Endothelial cell of umbilical vein (primary cell): ENCODE results near the gene RIF1. TPM values are rescaled to one million over a fixed set of nuclear protein-coding genes. Genes with fewer than 3 reads are reported as not detected.

ENCODE experiments used
- BruUV-seq: library from RNA; stranded (reverse); fragments of 400-500 nt; replicated peaks from 2 replicates; lab custom pipeline; 2021; lab: Mats Ljungman, UMichigan
- CTCF ChIA-PET: fragments of 300-600, 350-600 bp; sonication (Branson Sonifier 250); formaldehyde crosslinking; loops from one replicate; lab custom pipeline; 2021; ENCODE audit warnings: antibody characterized with exemption, inconsistent platforms; lab: Charles Lee
- POLR2A ChIA-PET: fragments of 300-600, 350-600 bp; sonication (Branson Sonifier 250); formaldehyde crosslinking; loops from one replicate; lab custom pipeline; 2021; ENCODE audit warnings: antibody characterized with exemption, inconsistent platforms; lab: Charles Lee
- DNase-seq: peaks from one replicate; pipeline ENCODE4 v3.0.0-alpha.2; 2011; ENCODE audit warnings: low read depth, low spot score
- FAIRE-seq: peaks from 2 replicates; lab custom pipeline; 2011; peaks lifted over from hg19 to GRCh38; lab: Jason Lieb, UNC
- H2AFZ ChIP-seq: 2 replicates; pipeline ENCODE4 v1.6.0; 2012; ENCODE audit warnings: low read depth, low read length, control low read depth, inconsistent platforms
- H3K27ac ChIP-seq: 2 replicates; pipeline ENCODE4 v1.5.1; 2011; ENCODE audit warnings: low read depth, mild to moderate bottlenecking, control low read depth, low read length, moderate library complexity; ENCODE audit not compliant: insufficient read depth
- H3K27me3 ChIP-seq, 2 experiments: 2 replicates each; pipeline versions ENCODE4 v1.6.0 to v1.6.1; 2011; ENCODE audit warnings: low read length in 2 of 2, mixed read lengths in 1 of 2; ENCODE audit not compliant: control insufficient read depth in 2 of 2, insufficient read depth in 2 of 2
- H3K36me3 ChIP-seq, 2 experiments: 2 replicates in 1 of 2; 3 replicates in 1 of 2; pipeline ENCODE4 v1.5.1; 2011; ENCODE audit warnings: low read length in 2 of 2, mild to moderate bottlenecking in 1 of 2, moderate library complexity in 1 of 2; ENCODE audit not compliant: control insufficient read depth in 2 of 2, insufficient read depth in 2 of 2; ENCODE audit errors: extremely low read depth in 1 of 2
- H3K4me1 ChIP-seq: 3 replicates; pipeline ENCODE4 v1.5.1; 2011; ENCODE audit warnings: mild to moderate bottlenecking, low read length; ENCODE audit not compliant: control insufficient read depth, insufficient read depth; ENCODE audit errors: extremely low read depth
- H3K4me2 ChIP-seq: 2 replicates; pipeline ENCODE4 v1.6.1; 2011; ENCODE audit warnings: low read length, control low read depth, mixed read lengths; ENCODE audit not compliant: insufficient read depth
- H3K4me3 ChIP-seq, 3 experiments: fragments of 200-600 bp in 1 of 3; sonication (generic), shearing (Covaris generic) in 1 of 3; replicated peaks in 1 of 3; 2 replicates each; pipeline ENCODE4 v1.5.1; 2011 to 2016; ENCODE audit warnings: control low read depth in 3 of 3, low read length in 3 of 3, mild to moderate bottlenecking in 2 of 3, inconsistent platforms in 1 of 3, low read depth in 1 of 3, moderate library complexity in 1 of 3; ENCODE audit not compliant: insufficient read depth in 1 of 3
- H3K79me2 ChIP-seq: 2 replicates; pipeline ENCODE4 v1.6.0; 2012; ENCODE audit warnings: low read length, inconsistent platforms; ENCODE audit not compliant: control insufficient read depth, insufficient read depth
- H3K9ac ChIP-seq: replicated peaks from 2 replicates; pipeline ENCODE3; 2011; ENCODE audit warnings: low read length, control low read depth; ENCODE audit not compliant: insufficient read depth; ENCODE audit errors: extremely low read depth
- H3K9me1 ChIP-seq: replicated peaks from 3 replicates; pipeline ENCODE4 v1.6.0; 2011; ENCODE audit warnings: mild to moderate bottlenecking, low read length; ENCODE audit not compliant: control insufficient read depth, insufficient read depth; ENCODE audit errors: extremely low read depth
- H3K9me3 ChIP-seq: replicated peaks from 2 replicates; pipeline ENCODE4 v1.5.1; 2012; ENCODE audit warnings: low read length, inconsistent platforms; ENCODE audit not compliant: control insufficient read depth, insufficient read depth
- H4K20me1 ChIP-seq: replicated peaks from 2 replicates; pipeline ENCODE3; 2011; ENCODE audit warnings: mild to moderate bottlenecking, low read length; ENCODE audit not compliant: control insufficient read depth, insufficient read depth; ENCODE audit errors: extremely low read depth
- CTCF ChIP-seq, 2 donors: IDR thresholded peaks; 1 replicate in 1 of 2; 2 replicates in 1 of 2; pipeline ENCODE4 v1.5.1; 2011; ENCODE audit warnings: low read length in 2 of 2, mild to moderate bottlenecking in 2 of 2, moderate library complexity in 2 of 2, control low read depth in 1 of 2, inconsistent platforms in 1 of 2, low read depth in 1 of 2; ENCODE audit not compliant: insufficient read depth in 1 of 2; ENCODE audit errors: extremely low read depth in 1 of 2
- EZH2 ChIP-seq: IDR thresholded peaks from 2 replicates; pipeline ENCODE4 v1.6.1; 2012; ENCODE audit warnings: borderline replicate concordance, low read depth, mild to moderate bottlenecking, moderate library complexity, low read length, inconsistent platforms; ENCODE audit not compliant: severe bottlenecking
- FOS ChIP-seq: IDR thresholded peaks from 2 replicates; pipeline ENCODE4 v1.6.1; 2011; ENCODE audit warnings: mild to moderate bottlenecking, low read length, moderate library complexity, borderline replicate concordance; ENCODE audit not compliant: insufficient read depth
- GATA2 ChIP-seq: IDR thresholded peaks from 2 replicates; pipeline ENCODE4 v1.7.0; 2011; ENCODE audit warnings: low read depth, mild to moderate bottlenecking, moderate library complexity, mixed read lengths, low read length; ENCODE audit not compliant: insufficient read length, insufficient read depth
- JUN ChIP-seq: IDR thresholded peaks from 2 replicates; pipeline ENCODE4 v1.6.1; 2011; ENCODE audit warnings: borderline replicate concordance, low read depth; ENCODE audit not compliant: insufficient read length, insufficient read depth
- MYC ChIP-seq: IDR thresholded peaks from one replicate; pipeline ENCODE4 v1.6.1; 2011; ENCODE audit warnings: mild to moderate bottlenecking, low read depth, low read length
- POLR2A ChIP-seq: IDR thresholded peaks from 2 replicates; pipeline ENCODE4 v1.6.1; 2012; ENCODE audit warnings: low read depth, mild to moderate bottlenecking, control low read depth, low read length
- POLR2AphosphoS5 ChIP-seq: IDR thresholded peaks from 2 replicates; pipeline ENCODE4 v1.6.1; 2012; ENCODE audit warnings: low read depth, mild to moderate bottlenecking, control low read depth, low read length, moderate library complexity; ENCODE audit not compliant: insufficient read depth
- dilution Hi-C: fragments of 300-500 bp; cut with MboI; formaldehyde crosslinking; loops from one replicate; pipeline ENCODE4 v1.15.0; 2019; ENCODE audit warnings: low sequenced_read_pairs; ENCODE audit not compliant: extremely low pct_ligation_motif_present
- intact Hi-C: fragments of 100-400 bp; cut with micrococcal nuclease; formaldehyde crosslinking; loops from one replicate; pipeline ENCODE4 v1.10.0; 2022
- polyA plus RNA-seq, 4 experiments: library from polyadenylated mRNA; depleted of rRNA in 3 of 4; stranded (reverse) in 3 of 4; unstranded in 1 of 4; fragments of >200 nt; gene quantifications; 2 replicates each; pipeline versions ENCODE4 v1.2.1 to v1.2.3, GENCODE V29; 2011 to 2012; ENCODE audit warnings: missing spikeins in 1 of 4
- total RNA-seq: library from RNA; stranded (reverse); gene quantifications from 2 replicates; pipeline ENCODE4 v1.2.3, GENCODE V29; 2021
- TF ChIP-seq, protein P1 (sequence below): IDR thresholded peaks from 2 replicates; pipeline ENCODE4 v1.6.1; 2011; ENCODE audit not compliant: insufficient read depth, insufficient read length

The RIF1 gene
- total and polyA plus RNA-seq, 2 donors (not counting 3 experiments of a cell fraction or from before 2014, with no cell fraction given) = 5.1 to 55.3 TPM

DNA sequence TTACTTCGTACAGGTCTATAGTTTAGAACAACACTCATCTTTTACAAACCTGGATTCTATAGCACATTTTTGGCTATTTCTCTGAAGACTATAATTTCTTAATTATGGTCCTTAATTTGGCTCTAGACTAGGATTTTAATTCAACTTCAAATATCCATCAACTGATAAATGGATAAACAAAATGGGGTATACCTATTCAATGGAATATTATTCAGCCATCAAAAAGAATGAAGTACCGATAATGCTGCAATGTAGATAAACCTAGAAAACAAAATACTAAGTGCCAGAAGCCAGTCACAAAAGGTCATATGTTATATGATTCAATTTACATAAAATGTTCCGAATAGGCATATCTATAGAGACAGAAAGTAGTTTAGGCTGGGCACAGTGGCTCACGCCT is 15.2 kb upstream of the RIF1 start:
- H3K9me1 ChIP-seq = no peaks in the 10 kb centered on the region
- BruUV-seq = no TSS peak
- DNase-seq (no peak), FAIRE-seq (no peak)
- no peak overlapping the region for H3K4me3 ChIP-seq
- intact Hi-C loops = no loop called here
- no peaks in the 10 kb centered on the region for H3K36me3 ChIP-seq
- no peaks in the 10 kb centered on the region for H3K9me3 ChIP-seq
- ChIA-PET POLR2A (no interaction called here), CTCF (interaction anchor here (1.0 kb wide), 1 partner anchor 12 kb away, joined by 4 read pairs; no protein-coding TSS in a partner anchor)
- no peak overlapping the region for H3K4me2 ChIP-seq
- dilution Hi-C loops = no loop called here
- H3K9ac ChIP-seq = no peak overlapping the region
- TF ChIP-seq EZH2 = no peak
- no peak for TF ChIP-seq JUN
- TF ChIP-seq, protein P1, sequence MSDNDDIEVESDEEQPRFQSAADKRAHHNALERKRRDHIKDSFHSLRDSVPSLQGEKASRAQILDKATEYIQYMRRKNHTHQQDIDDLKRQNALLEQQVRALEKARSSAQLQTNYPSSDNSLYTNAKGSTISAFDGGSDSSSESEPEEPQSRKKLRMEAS = no peak
- TF ChIP-seq POLR2A = no peak
- no peak for TF ChIP-seq FOS
- TF ChIP-seq MYC = no peak
- no peak for TF ChIP-seq POLR2AphosphoS5
- no peak for TF ChIP-seq CTCF (IDR thresholded peaks at IDR 0.05; ENCODE audit: extremely low read depth in 1 of 2, insufficient read depth in 1 of 2, low read depth in 1 of 2, low read length in 2 of 2)
- TF ChIP-seq GATA2 = no peak
- no peaks in the 10 kb centered on the region for H3K27me3 ChIP-seq
- no peaks in the 10 kb centered on the region for H4K20me1 ChIP-seq
- no peak overlapping the region for H3K27ac ChIP-seq
- no peaks in the 10 kb centered on the region for H3K79me2 ChIP-seq
- no peaks in the 10 kb centered on the region for H3K4me1 ChIP-seq
- H2AFZ ChIP-seq = no peak overlapping the region
